ENCODE measurements around the gene DPAGT1.
A peak's percentile ranks its signal among the peaks of the same experiment; 100 is the strongest.

The DPAGT1 gene

GRCh38 chr11:119134389-119134978 is 32.8 kb upstream of the DPAGT1 start:
- no peak overlapping the region for H3K4me3 ChIP-seq (ENCODE audit: low read depth, low read length)
- no peak overlapping the region for H2BK120ac ChIP-seq (ENCODE audit: insufficient read depth, low read length, poor library complexity)
- H3K36me3 ChIP-seq (ENCODE audit: control insufficient read depth in 1 of 2, insufficient read depth in 2 of 2, low read length in 2 of 2), result peaks cover 31 to 40% of the 10 kb centered on the region in 2 experiments
- no peak overlapping the region for H3K4me2 ChIP-seq (ENCODE audit: low read length)
- H2AFZ ChIP-seq (ENCODE audit: insufficient read depth, low read length, poor library complexity), result no peak overlapping the region
- no peak overlapping the region for H3K4ac ChIP-seq (ENCODE audit: low read depth, low read length)
- H3K14ac ChIP-seq (ENCODE audit: low read length), result no peak overlapping the region
- no peak overlapping the region for H3K18ac ChIP-seq (ENCODE audit: low read length)
- H4K12ac ChIP-seq (ENCODE audit: low read depth, low read length), result no peak overlapping the region
- H2AK5ac ChIP-seq (ENCODE audit: low read length), result no peak overlapping the region
- no peaks in the 10 kb centered on the region for H3K79me1 ChIP-seq (ENCODE audit: low read length)
- H2BK5ac ChIP-seq (ENCODE audit: low read depth, low read length, poor library complexity), result no peak overlapping the region
- peak in 1 of 2 donors; percentile 14 for DNase-seq
- H3K9me3 ChIP-seq (ENCODE audit: insufficient read depth, low read depth, low read length), result no peaks in the 10 kb centered on the region
- H4K8ac ChIP-seq (ENCODE audit: low read depth, low read length), result no peak overlapping the region
- no peaks in the 10 kb centered on the region for H3K79me2 ChIP-seq (ENCODE audit: control insufficient read depth, insufficient read depth, low read length, poor library complexity)
- no peak overlapping the region for H3K9ac ChIP-seq (ENCODE audit: low read length)
- no peak overlapping the region for H3K27ac ChIP-seq (ENCODE audit: low read depth, low read length)
- H3K27me3 ChIP-seq (ENCODE audit: insufficient read depth, low read length), result no peaks in the 10 kb centered on the region
- no peaks in the 10 kb centered on the region for H3K4me1 ChIP-seq (ENCODE audit: control insufficient read depth in 1 of 2, insufficient read depth in 2 of 2, low read length in 2 of 2)
- no CpG with 5 or more reads among the region's 4 CpGs for WGBS (ENCODE audit: extremely low coverage, insufficient coverage, insufficient read length)
- H2BK12ac ChIP-seq (ENCODE audit: low read length), result no peak overlapping the region
- no peak overlapping the region for H3K23ac ChIP-seq (ENCODE audit: low read length)
- no peak overlapping the region for H4K91ac ChIP-seq (ENCODE audit: low read depth, low read length)

GRCh38 chr11:119130662-119131061 is 29.0 kb upstream of the DPAGT1 start:
- Histone ChIP-seq H3K79me2 (ENCODE audit: control insufficient read depth, insufficient read depth, low read length, poor library complexity) (no peaks in the 10 kb centered on the region), H2BK120ac (ENCODE audit: insufficient read depth, low read length, poor library complexity) (no peak overlapping the region), H3K4ac (ENCODE audit: low read depth, low read length) (no peak overlapping the region), H2BK5ac (ENCODE audit: low read depth, low read length, poor library complexity) (no peak overlapping the region), H3K79me1 (ENCODE audit: low read length) (no peaks in the 10 kb centered on the region), H3K27ac (ENCODE audit: low read depth, low read length) (no peak overlapping the region), H2AFZ (ENCODE audit: insufficient read depth, low read length, poor library complexity) (no peak overlapping the region), H3K36me3 (ENCODE audit: control insufficient read depth in 1 of 2, insufficient read depth in 2 of 2, low read length in 2 of 2) (peaks cover 38 to 40% of the 10 kb centered on the region in 2 experiments), H3K9me3 (ENCODE audit: insufficient read depth, low read depth, low read length) (no peaks in the 10 kb centered on the region), H4K91ac (ENCODE audit: low read depth, low read length) (no peak overlapping the region), H3K23ac (ENCODE audit: low read length) (no peak overlapping the region), H4K8ac (ENCODE audit: low read depth, low read length) (no peak overlapping the region), H3K4me2 (ENCODE audit: low read length) (no peak overlapping the region), H3K18ac (ENCODE audit: low read length) (no peak overlapping the region), H3K4me3 (ENCODE audit: low read depth, low read length) (no peak overlapping the region), H2BK12ac (ENCODE audit: low read length) (no peak overlapping the region), H3K14ac (ENCODE audit: low read length) (no peak overlapping the region), H3K4me1 (ENCODE audit: control insufficient read depth in 1 of 2, insufficient read depth in 2 of 2, low read length in 2 of 2) (no peaks in the 10 kb centered on the region), H3K9ac (ENCODE audit: low read length) (no peak overlapping the region), H3K27me3 (ENCODE audit: insufficient read depth, low read length) (no peaks in the 10 kb centered on the region), H4K12ac (ENCODE audit: low read depth, low read length) (no peak overlapping the region), H2AK5ac (ENCODE audit: low read length) (no peak overlapping the region)
- no CpG with 5 or more reads among the region's 3 CpGs for WGBS (ENCODE audit: extremely low coverage, insufficient coverage, insufficient read length)
- no peak for DNase-seq

- H3K4me2 ChIP-seq (ENCODE audit: low read length), result no peak overlapping the region
- no peaks in the 10 kb centered on the region for H3K27me3 ChIP-seq (ENCODE audit: insufficient read depth, low read length)
- H3K27ac ChIP-seq (ENCODE audit: low read depth, low read length), result no peak overlapping the region
- no peak overlapping the region for H3K9ac ChIP-seq (ENCODE audit: low read length)
- no peaks in the 10 kb centered on the region for H3K79me1 ChIP-seq (ENCODE audit: low read length)
- H4K12ac ChIP-seq (ENCODE audit: low read depth, low read length), result no peak overlapping the region
- H4K8ac ChIP-seq (ENCODE audit: low read depth, low read length), result no peak overlapping the region
- H3K36me3 ChIP-seq (ENCODE audit: control insufficient read depth in 1 of 2, insufficient read depth in 2 of 2, low read length in 2 of 2), result peaks cover 19 to 27% of the 10 kb centered on the region in 2 experiments
- H4K91ac ChIP-seq (ENCODE audit: low read depth, low read length), result no peak overlapping the region
- no peak overlapping the region for H3K4me3 ChIP-seq (ENCODE audit: low read depth, low read length)
- no CpG with 5 or more reads among the region's 5 CpGs for WGBS (ENCODE audit: extremely low coverage, insufficient coverage, insufficient read length)
- H3K4me1 ChIP-seq (ENCODE audit: control insufficient read depth in 1 of 2, insufficient read depth in 2 of 2, low read length in 2 of 2), result peaks cover 0 to 7% of the 10 kb centered on the region in 2 experiments
- DNase-seq, result no peak
- H3K18ac ChIP-seq (ENCODE audit: low read length), result no peak overlapping the region
- no peak overlapping the region for H2BK120ac ChIP-seq (ENCODE audit: insufficient read depth, low read length, poor library complexity)
- H3K9me3 ChIP-seq (ENCODE audit: insufficient read depth, low read depth, low read length), result no peaks in the 10 kb centered on the region
- H3K14ac ChIP-seq (ENCODE audit: low read length), result no peak overlapping the region
- peaks cover 2% of the 10 kb centered on the region for H3K79me2 ChIP-seq (ENCODE audit: control insufficient read depth, insufficient read depth, low read length, poor library complexity)
- H2AFZ ChIP-seq (ENCODE audit: insufficient read depth, low read length, poor library complexity), result no peak overlapping the region
- H3K4ac ChIP-seq (ENCODE audit: low read depth, low read length), result no peak overlapping the region
- no peak overlapping the region for H2BK5ac ChIP-seq (ENCODE audit: low read depth, low read length, poor library complexity)
- no peak overlapping the region for H2BK12ac ChIP-seq (ENCODE audit: low read length)
- no peak overlapping the region for H2AK5ac ChIP-seq (ENCODE audit: low read length)
- no peak overlapping the region for H3K23ac ChIP-seq (ENCODE audit: low read length)
These were observed 25.1 kb upstream of the DPAGT1 start for GRCh38 chr11:119126675-119127268.

GRCh38 chr11:119125821-119126220 is 24.2 kb upstream of the DPAGT1 start:
- H2AFZ ChIP-seq (ENCODE audit: insufficient read depth, low read length, poor library complexity), result no peak overlapping the region
- H3K27ac ChIP-seq (ENCODE audit: low read depth, low read length), result no peak overlapping the region
- H3K14ac ChIP-seq (ENCODE audit: low read length), result no peak overlapping the region
- H2AK5ac ChIP-seq (ENCODE audit: low read length), result no peak overlapping the region
- no CpG with 5 or more reads among the region's 6 CpGs for WGBS (ENCODE audit: extremely low coverage, insufficient coverage, insufficient read length)
- no peaks in the 10 kb centered on the region for H3K27me3 ChIP-seq (ENCODE audit: insufficient read depth, low read length)
- no peak overlapping the region for H3K4ac ChIP-seq (ENCODE audit: low read depth, low read length)
- H3K4me3 ChIP-seq (ENCODE audit: low read depth, low read length), result no peak overlapping the region
- no peak overlapping the region for H4K8ac ChIP-seq (ENCODE audit: low read depth, low read length)
- peaks cover 5% of the 10 kb centered on the region for H3K79me2 ChIP-seq (ENCODE audit: control insufficient read depth, insufficient read depth, low read length, poor library complexity)
- no peak overlapping the region for H3K23ac ChIP-seq (ENCODE audit: low read length)
- peaks cover 0 to 7% of the 10 kb centered on the region in 2 experiments for H3K4me1 ChIP-seq (ENCODE audit: control insufficient read depth in 1 of 2, insufficient read depth in 2 of 2, low read length in 2 of 2)
- no peak overlapping the region for H4K91ac ChIP-seq (ENCODE audit: low read depth, low read length)
- DNase-seq, result no peak
- H2BK12ac ChIP-seq (ENCODE audit: low read length), result no peak overlapping the region
- no peak overlapping the region for H3K18ac ChIP-seq (ENCODE audit: low read length)
- H3K36me3 ChIP-seq (ENCODE audit: control insufficient read depth in 1 of 2, insufficient read depth in 2 of 2, low read length in 2 of 2), result peaks cover 12 to 19% of the 10 kb centered on the region in 2 experiments
- no peak overlapping the region for H2BK120ac ChIP-seq (ENCODE audit: insufficient read depth, low read length, poor library complexity)
- H4K12ac ChIP-seq (ENCODE audit: low read depth, low read length), result no peak overlapping the region
- H3K79me1 ChIP-seq (ENCODE audit: low read length), result peaks cover 6% of the 10 kb centered on the region
- no peak overlapping the region for H3K4me2 ChIP-seq (ENCODE audit: low read length)
- no peaks in the 10 kb centered on the region for H3K9me3 ChIP-seq (ENCODE audit: insufficient read depth, low read depth, low read length)
- no peak overlapping the region for H2BK5ac ChIP-seq (ENCODE audit: low read depth, low read length, poor library complexity)
- no peak overlapping the region for H3K9ac ChIP-seq (ENCODE audit: low read length)
